B cell (primary cell): ENCODE results near the gene CATSPERB. TPM values are rescaled to one million over a fixed set of nuclear protein-coding genes. Genes with fewer than 3 reads are reported as not detected.

Experiments used
- ATAC-seq: fragments of 200-7000 bp; cut with Tn5 transposase; one replicate; pipeline ENCODE4 v1.10.0; 2021; ENCODE audit warnings: low read depth, mild to moderate bottlenecking, moderate number of reproducible peaks, moderate library complexity
- CTCF ChIA-PET: fragments of 350-600 bp; sonication (Branson Sonifier 250); formaldehyde crosslinking; loops from one replicate; lab custom pipeline; 2021; ENCODE audit warnings: antibody characterized with exemption, inconsistent platforms; lab: Charles Lee
- POLR2A ChIA-PET: fragments of 350-600 bp; sonication (Branson Sonifier 250); formaldehyde crosslinking; loops from one replicate; lab custom pipeline; 2021; ENCODE audit warnings: antibody characterized with exemption; lab: Charles Lee
- DNase-seq: peaks from one replicate; pipeline ENCODE4 v3.0.0; 2013
- H2AFZ ChIP-seq: 2 replicates; pipeline ENCODE4 v1.6.1; 2012; ENCODE audit warnings: mild to moderate bottlenecking, low read depth, low read length; ENCODE audit not compliant: insufficient read depth, poor library complexity, severe bottlenecking
- H3K27ac ChIP-seq, 2 donors: 1 replicate in 1 of 2; 2 replicates in 1 of 2; pipeline ENCODE4 v1.5.1; 2012 to 2013; ENCODE audit warnings: low read length in 2 of 2, mild to moderate bottlenecking in 2 of 2, moderate library complexity in 1 of 2
- H3K27me3 ChIP-seq, 4 experiments: fragments of 200-600 bp in 1 of 4; sonication (generic) in 1 of 4; replicated peaks in 1 of 4; 1 replicate in 2 of 4; 2 replicates in 2 of 4; pipeline versions ENCODE4 v1.6.1 to v1.7.0; 2013 to 2016; ENCODE audit warnings: low read length in 3 of 4, mild to moderate bottlenecking in 2 of 4, mixed read lengths in 1 of 4, moderate library complexity in 1 of 4; ENCODE audit not compliant: insufficient read depth in 4 of 4, control insufficient read depth in 3 of 4; ENCODE audit errors: control extremely low read depth in 1 of 4
- H3K36me3 ChIP-seq, 2 experiments: replicated peaks in 1 of 2; 1 replicate in 1 of 2; 2 replicates in 1 of 2; pipeline versions ENCODE4 v1.6.1 to v1.7.1; 2013; ENCODE audit warnings: low read length in 1 of 2; ENCODE audit not compliant: insufficient read depth in 2 of 2, control insufficient read depth in 1 of 2; ENCODE audit errors: control extremely low read depth in 1 of 2, extremely low read depth in 1 of 2
- H3K4me1 ChIP-seq, 2 donors: fragments of 200-600 bp in 1 of 2; sonication (generic) in 1 of 2; 1 replicate in 1 of 2; 2 replicates in 1 of 2; pipeline versions ENCODE4 v1.5.1 to v1.6.1; 2013 to 2017; ENCODE audit warnings: low read length in 2 of 2; ENCODE audit not compliant: control insufficient read depth in 2 of 2, insufficient read depth in 2 of 2
- H3K4me2 ChIP-seq: replicated peaks from 2 replicates; pipeline ENCODE3; 2012; ENCODE audit warnings: mild to moderate bottlenecking, low read depth, low read length; ENCODE audit not compliant: poor library complexity, severe bottlenecking
- H3K4me3 ChIP-seq, 5 experiments: fragments of 200-600 bp in 1 of 5; sonication (generic) in 1 of 5; 1 replicate in 3 of 5; 2 replicates in 2 of 5; pipeline versions ENCODE4 v1.5.1 to v1.7.0; 2011 to 2016; ENCODE audit warnings: low read length in 4 of 5, mild to moderate bottlenecking in 4 of 5, low read depth in 2 of 5, control low read depth in 1 of 5, moderate library complexity in 1 of 5; ENCODE audit not compliant: insufficient read depth in 1 of 5; ENCODE audit errors: control extremely low read depth in 1 of 5, extremely low read depth in 1 of 5
- H3K79me2 ChIP-seq: fragments of 200-600 bp; sonication (generic); one replicate; pipeline ENCODE4 v1.6.0; 2016; ENCODE audit warnings: low read length; ENCODE audit not compliant: control insufficient read depth, insufficient read depth
- H3K9ac ChIP-seq: fragments of 200-600 bp; sonication (generic); 2 replicates; pipeline ENCODE4 v1.6.1; 2017; ENCODE audit warnings: mild to moderate bottlenecking, low read length, moderate library complexity
- H3K9me3 ChIP-seq, 3 donors: one replicate each; pipeline versions ENCODE4 v1.6.1 to v1.7.1; 2013; ENCODE audit warnings: low read length in 2 of 3; ENCODE audit not compliant: control insufficient read depth in 2 of 3, insufficient read depth in 1 of 3; ENCODE audit errors: control extremely low read depth in 1 of 3
- H4K20me1 ChIP-seq: 2 replicates; pipeline ENCODE4 v1.6.0; 2012; ENCODE audit warnings: mild to moderate bottlenecking, low read length; ENCODE audit not compliant: insufficient read depth, control insufficient read depth, poor library complexity, severe bottlenecking
- H3K27ac Mint-ChIP-seq: one replicate; pipeline ENCODE4 v1.8.0; 2021; ENCODE audit warnings: mixed read lengths
- H3K27me3 Mint-ChIP-seq: one replicate; pipeline ENCODE4 v1.8.0; 2021; ENCODE audit warnings: mixed read lengths
- H3K4me1 Mint-ChIP-seq: one replicate; pipeline ENCODE4 v1.8.0; 2021; ENCODE audit warnings: mixed read lengths
- H3K4me3 Mint-ChIP-seq: one replicate; pipeline ENCODE4 v1.8.0; 2021; ENCODE audit warnings: mixed read lengths
- H3K9me3 Mint-ChIP-seq: one replicate; pipeline ENCODE4 v1.8.0; 2022; ENCODE audit warnings: mixed read lengths; ENCODE audit not compliant: insufficient read depth
- CTCF ChIP-seq: fragments of 200-600 bp; IDR thresholded peaks from one replicate; pipeline ENCODE4 v1.8.0; 2022; ENCODE audit warnings: antibody characterized with exemption, mild to moderate bottlenecking
- EZH2 ChIP-seq: IDR thresholded peaks from 2 replicates; pipeline ENCODE4 v1.6.1; 2012; ENCODE audit warnings: borderline replicate concordance, low read depth, mild to moderate bottlenecking, moderate library complexity, low read length; ENCODE audit not compliant: insufficient read depth, poor library complexity, severe bottlenecking
- WGBS: methylation state at CpG from one replicate; pipeline ENCODE4 v1.1.5; 2013; ENCODE audit warnings: missing lambda C conversion rate; ENCODE audit not compliant: insufficient coverage; 5-methylcytosine and 5-hydroxymethylcytosine counted together
- intact Hi-C: fragments of 100-400 bp; cut with micrococcal nuclease; formaldehyde crosslinking; loops from one replicate; pipeline ENCODE4 v1.10.0; 2022
- polyA plus RNA-seq: library from polyadenylated mRNA; depleted of rRNA; stranded (reverse); fragments of >200 nt; gene quantifications from 2 replicates; pipeline ENCODE4 v1.2.3, GENCODE V29; 2012
- total RNA-seq, 2 donors: library from RNA; stranded (reverse); fragments of 120-200 nt in 1 of 2; gene quantifications; 1 replicate in 1 of 2; 2 replicates in 1 of 2; pipeline versions ENCODE4 v1.2.3 to v1.2.4, GENCODE V29; 2013 to 2022

Gene CATSPERB
- total and polyA plus RNA-seq, 2 donors (not counting 1 experiment from before 2014, with no cell fraction given) = 0.12 to 0.18 TPM

GRCh38 chr14:91613459-91614112 lies 118.3 kb downstream of the CATSPERB start:
- no peak overlapping the region for H3K9ac ChIP-seq
- no peak overlapping the region for H3K27ac ChIP-seq
- H3K9me3 ChIP-seq = peaks cover 0 to 1% (median 0%) of the 10 kb centered on the region in 3 donors
- ATAC-seq (no peak), DNase-seq (no peak)
- Mint-ChIP-seq H3K27ac (no peak overlapping the region), H3K27me3 (no peaks in the 10 kb centered on the region), H3K4me1 (no peaks in the 10 kb centered on the region), H3K4me3 (no peak overlapping the region), H3K9me3 (no peaks in the 10 kb centered on the region)
- WGBS = 100% methylated on average over 1 of the region's 6 CpGs
- no peak overlapping the region for H3K4me3 ChIP-seq
- intact Hi-C loops = no loop called here
- H2AFZ ChIP-seq = no peak overlapping the region
- H3K4me2 ChIP-seq = no peak overlapping the region
- TF ChIP-seq EZH2 = no peak
- TF ChIP-seq CTCF = no peak
- POLR2A ChIA-PET = no interaction called here
- H4K20me1 ChIP-seq = no peaks in the 10 kb centered on the region
- CTCF ChIA-PET = no interaction called here
- no peaks in the 10 kb centered on the region for H3K27me3 ChIP-seq
- no peaks in the 10 kb centered on the region for H3K36me3 ChIP-seq
- no peaks in the 10 kb centered on the region for H3K79me2 ChIP-seq
- H3K4me1 ChIP-seq = no peaks in the 10 kb centered on the region

DNA sequence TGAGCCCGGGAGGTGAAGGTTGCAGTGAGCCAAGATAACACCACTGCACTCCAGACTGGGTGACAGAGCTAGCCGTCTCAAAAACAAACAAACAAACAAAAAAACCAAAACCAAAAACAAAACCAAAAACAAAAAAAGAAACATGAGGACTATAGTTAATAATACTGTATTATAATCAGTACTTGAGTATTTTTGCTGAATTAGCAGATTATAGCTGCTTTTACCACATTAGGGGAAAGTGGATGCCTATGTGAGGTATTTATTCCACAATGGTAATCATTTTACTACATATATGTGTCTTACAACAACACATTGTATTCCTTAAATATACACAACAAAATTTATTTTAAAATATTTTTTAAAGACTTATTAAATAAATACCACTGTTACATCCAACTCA lies 120.4 kb downstream of the CATSPERB start:
- WGBS = 80% methylated on average over 1 of the region's 2 CpGs
- ATAC-seq = no peak
- no peaks in the 10 kb centered on the region for H4K20me1 ChIP-seq
- ChIA-PET CTCF (no interaction called here), POLR2A (no interaction called here)
- H3K4me1 Mint-ChIP-seq = no peaks in the 10 kb centered on the region
- intact Hi-C loops = no loop called here
- H3K4me3 ChIP-seq = no peak overlapping the region
- peaks cover 9% of the 10 kb centered on the region for H3K27me3 Mint-ChIP-seq
- H3K9me3 Mint-ChIP-seq = no peaks in the 10 kb centered on the region
- H3K36me3 ChIP-seq = no peaks in the 10 kb centered on the region
- H2AFZ ChIP-seq = no peak overlapping the region
- H3K27ac ChIP-seq = no peak overlapping the region
- H3K4me1 ChIP-seq = no peaks in the 10 kb centered on the region
- DNase-seq = no peak
- peaks cover 0 to 1% (median 0%) of the 10 kb centered on the region in 3 donors for H3K9me3 ChIP-seq
- H3K4me2 ChIP-seq = no peak overlapping the region
- no peaks in the 10 kb centered on the region for H3K79me2 ChIP-seq
- no peak overlapping the region for H3K4me3 Mint-ChIP-seq
- H3K27me3 ChIP-seq = no peaks in the 10 kb centered on the region
- no peak overlapping the region for H3K27ac Mint-ChIP-seq
- H3K9ac ChIP-seq = no peak overlapping the region
- no peak for TF ChIP-seq EZH2
- no peak for TF ChIP-seq CTCF
